Gastrocnemius medialis (tissue), 4 donors: ENCODE measurements around the gene SUFU. TPM values are rescaled to one million over a fixed set of nuclear protein-coding genes. Genes with fewer than 3 reads are reported as not detected.

ENCODE experiments used
- ATAC-seq, 2 donors: fragments of 150-250 bp; one replicate each; pipeline ENCODE4 v1.9.1; 2016
- DNase-seq, 2 donors: peaks; one replicate each; pipeline ENCODE4 v3.0.0-alpha.2; 2019
- H3K27ac ChIP-seq, 4 donors: fragments of 200-600 bp; sonication (generic); 1 replicate in 1 of 4; 2 replicates in 3 of 4; pipeline ENCODE4 v1.5.1; 2016 to 2018; ENCODE audit warnings: mild to moderate bottlenecking in 2 of 4, moderate library complexity in 1 of 4
- H3K27me3 ChIP-seq, 3 donors: fragments of 200-600 bp; sonication (generic) in 2 of 3; 1 replicate in 1 of 3; 2 replicates in 2 of 3; pipeline versions ENCODE4 v1.5.1 to v1.6.0; 2016 to 2019; ENCODE audit warnings: mild to moderate bottlenecking in 1 of 3, moderate library complexity in 1 of 3
- H3K36me3 ChIP-seq, 2 donors: fragments of 200-600 bp; sonication (generic) in 1 of 2; one replicate each; pipeline ENCODE4 v1.5.1; 2017 to 2018
- H3K4me1 ChIP-seq, 2 donors: fragments of 200-600 bp; sonication (generic) in 1 of 2; one replicate each; pipeline ENCODE4 v1.5.1; 2016 to 2017; ENCODE audit warnings: mild to moderate bottlenecking in 2 of 2
- H3K4me3 ChIP-seq, 4 donors: fragments of 200-600 bp; sonication (generic) in 3 of 4; 1 replicate in 1 of 4; 2 replicates in 3 of 4; pipeline ENCODE4 v1.5.1; 2016 to 2019; ENCODE audit warnings: mild to moderate bottlenecking in 2 of 4
- H3K9me3 ChIP-seq, 3 donors: fragments of 200-600 bp; sonication (generic) in 2 of 3; 1 replicate in 1 of 3; 2 replicates in 2 of 3; pipeline ENCODE4 v1.5.1; 2016 to 2019
- CTCF ChIP-seq, 5 experiments: fragments of 450-650 bp in 3 of 5; fragments of 200-600 bp in 2 of 5; sonication (generic) in 2 of 5; IDR thresholded peaks in 4 of 5; conservative IDR thresholded peaks in 1 of 5; 1 replicate in 4 of 5; 2 replicates in 1 of 5; pipeline ENCODE4 v1.5.1; 2016 to 2019; ENCODE audit warnings: antibody characterized with exemption in 5 of 5, mild to moderate bottlenecking in 3 of 5, moderate library complexity in 3 of 5
- POLR2A ChIP-seq, 2 donors: fragments of 450-650 bp; IDR thresholded peaks; one replicate each; pipeline ENCODE4 v1.6.1; 2017; ENCODE audit warnings: antibody characterized with exemption in 2 of 2, mild to moderate bottlenecking in 2 of 2, moderate library complexity in 2 of 2
- in situ Hi-C, 4 donors: fragments of 200-750 bp; cut with MboI; loops; one replicate each; pipeline versions ENCODE4 v1.15.0 to v1.8.0; 2017; ENCODE audit warnings: low sequenced_read_pairs in 4 of 4
- intact Hi-C: fragments of 100-400 bp; cut with DNase I; formaldehyde crosslinking; loops from one replicate; pipeline ENCODE4 v1.15.1; 2023; ENCODE audit warnings: low total_unique reads
- total RNA-seq, 4 donors: library from RNA; depleted of rRNA; stranded (reverse); fragments of >200 nt; gene quantifications; one replicate each; pipeline versions ENCODE4 v1.1.0 to v1.2.3, GENCODE V29; 2016

The SUFU gene
- total RNA-seq, 4 donors from 2014 or later = 7.3 to 11.8 (median 7.9) TPM

- intact Hi-C loops (loop anchor here (1.0 to 5.0 kb wide), 4 partner anchors 19 to 85 kb away; partner anchors contain the start of genes FBXL15 and NFKB2), in situ Hi-C loops (no loop called here)
- Histone ChIP-seq H3K27me3 (no peaks in the 10 kb centered on the region), H3K9me3 (no peaks in the 10 kb centered on the region), H3K36me3 (peaks cover 3 to 61% of the 10 kb centered on the region in 2 donors), H3K4me3 (no peak overlapping the region), H3K27ac (peak overlapping the region; percentile 52 to 73 (median 56)), H3K4me1 (peaks cover under 1 to 2% of the 10 kb centered on the region in 2 donors)
- DNase-seq (no peak), ATAC-seq (no peak)
- TF ChIP-seq POLR2A (IDR thresholded peaks at IDR 0.05) (no peak), CTCF (IDR thresholded peaks at IDR 0.05 in 4 of 5, conservative IDR thresholded peaks at IDR 0.05 in 1 of 5) (no peak)
Observed at GRCh38 chr10:102479651-102480050, 24.1 kb upstream of the SUFU start.

GRCh38 chr10:102480396-102480795 is 23.4 kb upstream of the SUFU start:
- H3K36me3 ChIP-seq = peaks cover 3 to 69% of the 10 kb centered on the region in 2 donors
- H3K27me3 ChIP-seq = no peaks in the 10 kb centered on the region
- peaks cover 8 to 10% of the 10 kb centered on the region in 2 donors for H3K4me1 ChIP-seq
- DNase-seq = no peak
- H3K9me3 ChIP-seq = no peaks in the 10 kb centered on the region
- in situ Hi-C loops = no loop called here
- no peak for TF ChIP-seq CTCF (IDR thresholded peaks at IDR 0.05 in 4 of 5, conservative IDR thresholded peaks at IDR 0.05 in 1 of 5)
- no peak for TF ChIP-seq POLR2A (IDR thresholded peaks at IDR 0.05)
- no peak overlapping the region for H3K4me3 ChIP-seq
- no peak for ATAC-seq
- peak overlapping the region in 3 of 4 donors; percentile 56 to 73 (median 56) for H3K27ac ChIP-seq
- intact Hi-C loops = no loop called here

GRCh38 chr10:102484021-102484420 is 19.8 kb upstream of the SUFU start:
- Histone ChIP-seq H3K4me1 (peaks cover 17 to 22% of the 10 kb centered on the region in 2 donors), H3K27me3 (no peaks in the 10 kb centered on the region), H3K36me3 (peaks cover 6 to 99% of the 10 kb centered on the region in 2 donors), H3K9me3 (no peaks in the 10 kb centered on the region), H3K27ac (peak overlapping the region; percentile 76 to 100 (median 77)), H3K4me3 (no peak overlapping the region)
- intact Hi-C loops (no loop called here), in situ Hi-C loops (no loop called here)
- no peak for DNase-seq
- ATAC-seq = no peak
- TF ChIP-seq CTCF (IDR thresholded peaks at IDR 0.05 in 4 of 5, conservative IDR thresholded peaks at IDR 0.05 in 1 of 5) (no peak), POLR2A (IDR thresholded peaks at IDR 0.05) (no peak)

- Histone ChIP-seq H3K4me1 (peaks cover 24 to 32% of the 10 kb centered on the region in 2 donors), H3K4me3 (no peak overlapping the region), H3K9me3 (no peaks in the 10 kb centered on the region), H3K36me3 (peaks cover 6 to 95% of the 10 kb centered on the region in 2 donors), H3K27ac (peak overlapping the region; percentile 76 to 100 (median 77)), H3K27me3 (no peaks in the 10 kb centered on the region)
- in situ Hi-C loops (no loop called here), intact Hi-C loops (no loop called here)
- DNase-seq = peak in 1 of 2 donors; percentile 83
- peak; percentile 46 to 94 for ATAC-seq
- no peak for TF ChIP-seq CTCF (IDR thresholded peaks at IDR 0.05 in 4 of 5, conservative IDR thresholded peaks at IDR 0.05 in 1 of 5)
Observed at GRCh38 chr10:102485093-102485784, 18.5 kb upstream of the SUFU start.
